Measurements from ENCODE around the gene TBK1. TPM values are rescaled to one million over a fixed set of nuclear protein-coding genes. Genes with fewer than 3 reads are reported as not detected.

The TBK1 gene
- total RNA-seq, 2 experiments from 2014 or later, result 22.7 to 29.5 TPM

DNA sequence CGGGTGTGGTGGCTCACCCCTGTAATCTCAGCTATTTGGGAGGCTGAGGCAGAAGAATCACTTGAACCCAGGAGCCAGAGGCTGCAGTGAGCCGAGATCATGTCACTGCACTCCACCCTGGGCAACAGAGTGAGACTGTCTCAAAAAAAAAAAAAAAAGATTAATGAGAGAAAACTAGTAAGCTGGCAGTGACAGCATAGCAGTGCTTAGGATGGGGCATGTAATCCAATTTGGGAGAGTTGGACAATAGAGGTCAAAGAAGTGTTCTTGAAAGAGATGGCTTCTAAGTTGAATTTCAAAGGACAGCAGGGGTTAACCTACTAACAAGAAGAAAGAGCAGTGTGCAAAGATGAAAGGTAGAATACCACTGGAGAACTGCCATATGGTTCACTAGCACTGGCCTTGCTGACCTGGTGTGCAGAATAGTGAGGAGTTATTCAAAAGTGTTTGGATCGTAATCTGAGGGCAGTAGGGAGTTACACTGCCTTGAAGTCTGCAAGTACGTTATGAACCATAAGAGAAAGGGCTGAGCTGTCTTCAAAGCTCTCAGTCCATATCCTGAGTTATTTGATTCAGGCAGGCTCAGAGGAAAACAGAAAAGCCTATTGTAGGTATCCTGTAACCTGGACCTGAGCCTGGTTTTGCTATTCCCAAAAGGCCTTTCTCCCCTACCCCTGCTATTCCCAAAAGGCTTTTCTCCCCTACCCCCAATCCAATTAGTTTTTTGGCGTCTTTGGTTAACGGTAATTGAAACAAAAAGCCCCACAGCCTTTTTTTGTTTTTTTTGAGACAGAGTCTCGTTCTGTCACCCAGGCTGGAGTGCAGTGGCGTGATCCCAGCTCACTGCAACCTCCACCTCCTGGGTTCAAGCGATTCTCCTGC lies 44.3 kb upstream of the TBK1 start:
- H3K36me3 ChIP-seq (ENCODE audit: insufficient read depth, low read length), result peaks cover 59% of the 10 kb centered on the region
- ChIA-PET POLR2A (interaction anchor here (0.5 to 0.7 kb wide), 3 partner anchors 37 to 650 kb away, joined by 3 to 5 read pairs (median 5); no protein-coding TSS in a partner anchor), CTCF (ENCODE audit: unreplicated experiment) (no interaction called here)
- peaks cover 5% of the 10 kb centered on the region for H4K20me1 ChIP-seq (ENCODE audit: insufficient read depth, low read length)
- no peak for DNase-seq (ENCODE audit: low spot score)
- TF ChIP-seq EZH2phosphoT487 (IDR thresholded peaks at IDR 0.05; ENCODE audit: borderline replicate concordance, low read depth, low read length), result no peak
- TF ChIP-seq, protein P1, sequence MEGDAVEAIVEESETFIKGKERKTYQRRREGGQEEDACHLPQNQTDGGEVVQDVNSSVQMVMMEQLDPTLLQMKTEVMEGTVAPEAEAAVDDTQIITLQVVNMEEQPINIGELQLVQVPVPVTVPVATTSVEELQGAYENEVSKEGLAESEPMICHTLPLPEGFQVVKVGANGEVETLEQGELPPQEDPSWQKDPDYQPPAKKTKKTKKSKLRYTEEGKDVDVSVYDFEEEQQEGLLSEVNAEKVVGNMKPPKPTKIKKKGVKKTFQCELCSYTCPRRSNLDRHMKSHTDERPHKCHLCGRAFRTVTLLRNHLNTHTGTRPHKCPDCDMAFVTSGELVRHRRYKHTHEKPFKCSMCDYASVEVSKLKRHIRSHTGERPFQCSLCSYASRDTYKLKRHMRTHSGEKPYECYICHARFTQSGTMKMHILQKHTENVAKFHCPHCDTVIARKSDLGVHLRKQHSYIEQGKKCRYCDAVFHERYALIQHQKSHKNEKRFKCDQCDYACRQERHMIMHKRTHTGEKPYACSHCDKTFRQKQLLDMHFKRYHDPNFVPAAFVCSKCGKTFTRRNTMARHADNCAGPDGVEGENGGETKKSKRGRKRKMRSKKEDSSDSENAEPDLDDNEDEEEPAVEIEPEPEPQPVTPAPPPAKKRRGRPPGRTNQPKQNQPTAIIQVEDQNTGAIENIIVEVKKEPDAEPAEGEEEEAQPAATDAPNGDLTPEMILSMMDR (conservative IDR thresholded peaks at IDR 0.05; ENCODE audit: low read length), result no peak
- no peaks in the 10 kb centered on the region for H3K9me3 ChIP-seq (ENCODE audit: low read length)
- H3K9me2 ChIP-seq (ENCODE audit: insufficient read depth, low read length), result no peaks in the 10 kb centered on the region
- no peak overlapping the region for H3K4me3 ChIP-seq (ENCODE audit: low read depth, low read length, poor library complexity, severe bottlenecking)
- H3K4me1 ChIP-seq (ENCODE audit: insufficient read depth, low read length, poor library complexity, severe bottlenecking), result peaks cover 21% of the 10 kb centered on the region
- no peak overlapping the region for H3K27ac ChIP-seq (ENCODE audit: low read depth, low read length, poor library complexity, severe bottlenecking)
- H3K79me2 ChIP-seq (ENCODE audit: insufficient read depth, low read depth, low read length), result peaks cover 61% of the 10 kb centered on the region
- intact Hi-C loops (cut with micrococcal nuclease; ENCODE audit: unreplicated experiment), result no loop called here
- BruUV-seq (replicated peaks), result no TSS peak
- no peak overlapping the region for H2AFZ ChIP-seq (ENCODE audit: low read length)
- H3K4me2 ChIP-seq (ENCODE audit: low read length), result no peak overlapping the region

DNA sequence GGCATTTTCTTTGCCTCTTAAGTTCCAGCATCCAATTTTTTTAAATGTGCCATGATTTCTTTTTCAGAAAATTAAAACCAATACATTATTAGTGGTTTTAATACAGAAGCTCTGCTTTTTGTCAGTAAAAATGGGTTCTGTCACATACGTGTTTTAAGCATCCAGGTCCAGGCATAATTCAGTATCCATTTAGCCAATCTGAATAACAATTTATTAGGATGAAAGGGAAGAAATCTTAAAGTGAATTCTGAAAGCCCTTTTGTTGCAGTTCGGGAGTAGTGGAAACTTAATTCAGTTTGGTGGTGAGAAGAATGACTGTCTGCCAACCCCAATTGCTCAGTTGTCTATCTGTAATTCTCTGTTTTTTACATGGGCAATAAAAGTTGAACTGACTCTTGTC lies 40.5 kb upstream of the TBK1 start:
- Histone ChIP-seq H3K79me2 (ENCODE audit: insufficient read depth, low read depth, low read length) (peaks cover 44% of the 10 kb centered on the region), H3K36me3 (ENCODE audit: insufficient read depth, low read length) (peaks cover 90% of the 10 kb centered on the region), H3K9me3 (ENCODE audit: low read length) (no peaks in the 10 kb centered on the region), H2AFZ (ENCODE audit: low read length) (no peak overlapping the region), H3K9me2 (ENCODE audit: insufficient read depth, low read length) (no peaks in the 10 kb centered on the region), H4K20me1 (ENCODE audit: insufficient read depth, low read length) (peaks cover 11% of the 10 kb centered on the region), H3K4me2 (ENCODE audit: low read length) (no peak overlapping the region), H3K4me1 (ENCODE audit: insufficient read depth, low read length, poor library complexity, severe bottlenecking) (peaks cover 5% of the 10 kb centered on the region), H3K4me3 (ENCODE audit: low read depth, low read length, poor library complexity, severe bottlenecking) (no peak overlapping the region), H3K27ac (ENCODE audit: low read depth, low read length, poor library complexity, severe bottlenecking) (no peak overlapping the region)
- ChIA-PET POLR2A (interaction anchor here (1.0 to 1.4 kb wide), 3 partner anchors 24 to 32 kb away, joined by 3 to 6 read pairs (median 4); no protein-coding TSS in a partner anchor), CTCF (ENCODE audit: unreplicated experiment) (no interaction called here)
- TF ChIP-seq EZH2phosphoT487 (IDR thresholded peaks at IDR 0.05; ENCODE audit: borderline replicate concordance, low read depth, low read length), result no peak
- TF ChIP-seq, protein P1 (conservative IDR thresholded peaks at IDR 0.05; ENCODE audit: low read length), result no peak
- intact Hi-C loops (cut with micrococcal nuclease; ENCODE audit: unreplicated experiment), result no loop called here
- no TSS peak for BruUV-seq (replicated peaks)
- no peak for DNase-seq (ENCODE audit: low spot score)

DNA sequence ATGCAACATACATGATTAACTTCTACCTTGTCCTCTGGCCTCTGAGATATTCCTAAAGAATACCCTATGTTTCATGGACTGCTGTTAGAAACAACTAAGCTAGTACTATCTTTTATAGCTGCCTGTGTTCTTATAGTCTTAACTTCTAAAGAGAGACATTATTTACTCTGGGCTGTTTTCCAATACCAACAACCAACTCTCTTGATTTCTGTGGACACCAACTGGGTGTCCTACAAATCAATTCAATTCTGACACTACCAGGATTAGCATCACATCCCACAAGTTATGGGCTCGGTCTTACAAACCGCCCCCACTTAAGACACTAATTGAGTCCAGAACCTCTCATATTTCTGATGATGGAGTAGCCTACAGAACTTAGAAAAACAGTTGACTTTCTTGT lies 39.5 kb upstream of the TBK1 start:
- Histone ChIP-seq H3K4me3 (ENCODE audit: low read depth, low read length, poor library complexity, severe bottlenecking) (no peak overlapping the region), H2AFZ (ENCODE audit: low read length) (no peak overlapping the region), H3K4me2 (ENCODE audit: low read length) (no peak overlapping the region), H3K79me2 (ENCODE audit: insufficient read depth, low read depth, low read length) (peaks cover 33% of the 10 kb centered on the region), H3K4me1 (ENCODE audit: insufficient read depth, low read length, poor library complexity, severe bottlenecking) (peaks cover 3% of the 10 kb centered on the region), H3K9me2 (ENCODE audit: insufficient read depth, low read length) (no peaks in the 10 kb centered on the region), H3K27ac (ENCODE audit: low read depth, low read length, poor library complexity, severe bottlenecking) (no peak overlapping the region), H3K36me3 (ENCODE audit: insufficient read depth, low read length) (peaks cover 91% of the 10 kb centered on the region), H3K9me3 (ENCODE audit: low read length) (no peaks in the 10 kb centered on the region), H4K20me1 (ENCODE audit: insufficient read depth, low read length) (peaks cover 11% of the 10 kb centered on the region)
- TF ChIP-seq, protein P1 (conservative IDR thresholded peaks at IDR 0.05; ENCODE audit: low read length), result no peak
- no peak for TF ChIP-seq EZH2phosphoT487 (IDR thresholded peaks at IDR 0.05; ENCODE audit: borderline replicate concordance, low read depth, low read length)
- DNase-seq (ENCODE audit: low spot score), result no peak
- ChIA-PET CTCF (ENCODE audit: unreplicated experiment) (interaction anchor here (1.1 kb wide), 1 partner anchor 14 kb away, joined by 3 read pairs; no protein-coding TSS in a partner anchor), POLR2A (interaction anchor here (0.5 to 1.0 kb wide), 2 partner anchors 31 to 1842 kb away, joined by 5 to 6 read pairs; no protein-coding TSS in a partner anchor)
- intact Hi-C loops (cut with micrococcal nuclease; ENCODE audit: unreplicated experiment), result loop anchor here (2.0 kb wide), 1 partner anchor 18 kb away; no protein-coding TSS in a partner anchor
- no TSS peak for BruUV-seq (replicated peaks)

All from OCI-LY7 (cell line).